Measurements from ENCODE around the gene CNTN6.

The CNTN6 gene

DNA sequence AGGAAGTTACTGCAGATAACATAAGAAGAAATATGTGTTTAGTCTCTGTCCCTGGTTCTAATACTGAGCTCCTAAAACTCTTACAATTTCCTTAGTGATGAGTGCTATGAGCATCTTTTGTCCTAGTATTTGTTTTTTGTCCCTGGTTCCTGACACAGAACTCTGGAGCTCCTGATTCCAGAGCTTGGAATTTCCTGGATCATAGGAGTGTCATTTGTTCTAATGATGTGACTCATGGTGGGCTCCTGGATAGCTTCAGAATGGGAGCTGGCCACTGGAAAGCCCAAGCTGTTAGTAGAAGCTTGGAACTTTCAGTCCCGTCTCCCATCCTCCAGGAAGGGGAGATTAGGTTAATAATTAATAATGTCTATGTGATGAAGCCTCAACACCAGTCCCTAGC is 98.2 kb downstream of the CNTN6 start:
- Histone ChIP-seq H3K23ac (ENCODE audit: low read depth, low read length, poor library complexity) (no peak overlapping the region), H2BK12ac (ENCODE audit: low read length) (no peak overlapping the region), H3K4ac (ENCODE audit: low read length) (no peak overlapping the region), H2AFZ (ENCODE audit: low read length) (no peak overlapping the region), H3K9me3 (replicated peaks in 1 of 2; ENCODE audit: control insufficient read depth in 2 of 2, insufficient read depth in 1 of 2, low read depth in 1 of 2, low read length in 2 of 2) (no peaks in the 10 kb centered on the region), H2AK5ac (ENCODE audit: low read depth, low read length) (no peak overlapping the region), H3K27ac (replicated peaks; ENCODE audit: low read length) (no peak overlapping the region), H3K4me1 (ENCODE audit: control insufficient read depth in 2 of 2, insufficient read depth in 1 of 2, low read depth in 1 of 2, low read length in 2 of 2) (peaks cover 0 to 5% of the 10 kb centered on the region in 2 donors), H3K9ac (ENCODE audit: low read depth, low read length, poor library complexity) (no peak overlapping the region), H2BK15ac (ENCODE audit: low read length) (no peak overlapping the region), H3K4me2 (ENCODE audit: insufficient read depth, low read length, poor library complexity, severe bottlenecking) (no peak overlapping the region), H3K27me3 (ENCODE audit: control insufficient read depth in 3 of 3, insufficient read depth in 3 of 3, low read depth in 1 of 3, low read length in 3 of 3) (no peaks in the 10 kb centered on the region), H2BK5ac (ENCODE audit: low read length) (no peak overlapping the region), H4K91ac (ENCODE audit: low read depth, low read length, poor library complexity) (no peak overlapping the region), H3K4me3 (ENCODE audit: low read length in 2 of 2) (no peak overlapping the region), H3K79me1 (ENCODE audit: low read depth, low read length) (no peaks in the 10 kb centered on the region), H3K36me3 (replicated peaks in 1 of 2; ENCODE audit: control insufficient read depth in 2 of 2, insufficient read depth in 2 of 2, low read length in 2 of 2) (no peaks in the 10 kb centered on the region), H4K8ac (ENCODE audit: low read depth, low read length) (no peak overlapping the region), H3K18ac (ENCODE audit: low read length) (no peak overlapping the region), H3K14ac (ENCODE audit: low read length) (no peak overlapping the region), H2BK120ac (ENCODE audit: low read depth, low read length) (no peak overlapping the region)
- no CpG with 5 or more reads among the region's 1 CpG for WGBS, 2 donors (ENCODE audit: extremely low coverage in 2 of 2, insufficient read length in 2 of 2, insufficient replicate concordance in 1 of 2)
- DNase-seq (ENCODE audit: low spot score), result no peak

DNA sequence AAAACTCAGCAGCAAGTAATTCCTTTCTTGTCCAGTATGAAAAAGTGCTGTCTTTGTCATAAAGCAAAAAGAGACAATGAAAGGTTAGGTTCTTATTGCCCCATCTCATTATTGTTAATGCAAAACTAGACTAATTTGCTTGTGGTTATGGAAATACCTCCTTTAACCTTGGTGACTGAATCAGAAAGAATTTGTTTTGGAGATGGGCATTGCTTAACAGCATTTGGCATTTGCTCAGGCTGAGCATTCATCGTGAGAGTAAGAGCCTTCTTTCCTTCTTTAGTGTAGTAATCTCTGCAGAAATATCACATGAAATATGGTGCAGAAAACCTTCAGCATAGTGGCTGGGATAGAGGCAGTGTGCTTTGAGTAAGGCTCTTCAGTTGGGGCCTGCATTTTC is 103.1 kb downstream of the CNTN6 start:
- Histone ChIP-seq H3K4ac (ENCODE audit: low read length) (no peak overlapping the region), H2BK5ac (ENCODE audit: low read length) (no peak overlapping the region), H2BK120ac (ENCODE audit: low read depth, low read length) (no peak overlapping the region), H3K9ac (ENCODE audit: low read depth, low read length, poor library complexity) (no peak overlapping the region), H3K14ac (ENCODE audit: low read length) (no peak overlapping the region), H2BK12ac (ENCODE audit: low read length) (no peak overlapping the region), H3K27ac (replicated peaks; ENCODE audit: low read length) (no peak overlapping the region), H3K18ac (ENCODE audit: low read length) (no peak overlapping the region), H3K36me3 (replicated peaks in 1 of 2; ENCODE audit: control insufficient read depth in 2 of 2, insufficient read depth in 2 of 2, low read length in 2 of 2) (no peaks in the 10 kb centered on the region), H4K91ac (ENCODE audit: low read depth, low read length, poor library complexity) (no peak overlapping the region), H2AFZ (ENCODE audit: low read length) (no peak overlapping the region), H3K9me3 (replicated peaks in 1 of 2; ENCODE audit: control insufficient read depth in 2 of 2, insufficient read depth in 1 of 2, low read depth in 1 of 2, low read length in 2 of 2) (no peaks in the 10 kb centered on the region), H4K8ac (ENCODE audit: low read depth, low read length) (no peak overlapping the region), H3K23ac (ENCODE audit: low read depth, low read length, poor library complexity) (no peak overlapping the region), H2AK5ac (ENCODE audit: low read depth, low read length) (no peak overlapping the region), H3K4me3 (ENCODE audit: low read length in 2 of 2) (no peak overlapping the region), H3K79me1 (ENCODE audit: low read depth, low read length) (no peaks in the 10 kb centered on the region), H3K27me3 (ENCODE audit: control insufficient read depth in 3 of 3, insufficient read depth in 3 of 3, low read depth in 1 of 3, low read length in 3 of 3) (no peaks in the 10 kb centered on the region), H2BK15ac (ENCODE audit: low read length) (no peak overlapping the region), H3K4me1 (ENCODE audit: control insufficient read depth in 2 of 2, insufficient read depth in 1 of 2, low read depth in 1 of 2, low read length in 2 of 2) (peaks cover 0 to 6% of the 10 kb centered on the region in 2 donors), H3K4me2 (ENCODE audit: insufficient read depth, low read length, poor library complexity, severe bottlenecking) (no peak overlapping the region)
- no CpG with 5 or more reads among the region's 1 CpG for WGBS, 2 donors (ENCODE audit: extremely low coverage in 2 of 2, insufficient read length in 2 of 2, insufficient replicate concordance in 1 of 2)
- DNase-seq (ENCODE audit: low spot score), result no peak

DNA sequence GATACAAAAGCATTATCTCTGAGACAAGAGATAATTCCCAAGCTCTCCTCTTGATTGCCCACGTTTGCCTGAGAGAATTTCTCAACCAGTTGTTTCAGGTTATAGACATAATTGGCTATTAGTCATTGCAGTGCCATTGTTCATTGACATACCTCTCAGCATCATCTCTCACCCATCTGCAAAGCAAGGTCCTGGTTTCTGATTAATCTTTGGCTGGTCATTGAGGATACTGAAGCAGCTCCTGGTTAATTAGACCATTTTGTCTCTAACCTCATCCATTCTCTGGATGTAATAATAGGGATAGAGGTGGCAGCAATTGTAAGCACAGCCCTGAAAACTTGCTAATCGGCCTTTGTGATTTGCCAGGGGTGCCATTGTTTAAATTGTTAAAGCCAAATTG is 104.2 kb downstream of the CNTN6 start:
- DNase-seq (ENCODE audit: low spot score), result peak; percentile 36
- no peak overlapping the region for H3K4me2 ChIP-seq (ENCODE audit: insufficient read depth, low read length, poor library complexity, severe bottlenecking)
- H3K18ac ChIP-seq (ENCODE audit: low read length), result no peak overlapping the region
- no peak overlapping the region for H2BK5ac ChIP-seq (ENCODE audit: low read length)
- no peak overlapping the region for H4K8ac ChIP-seq (ENCODE audit: low read depth, low read length)
- no peak overlapping the region for H2AFZ ChIP-seq (ENCODE audit: low read length)
- H3K9ac ChIP-seq (ENCODE audit: low read depth, low read length, poor library complexity), result no peak overlapping the region
- H3K4me1 ChIP-seq (ENCODE audit: control insufficient read depth in 2 of 2, insufficient read depth in 1 of 2, low read depth in 1 of 2, low read length in 2 of 2), result peaks cover 0 to 6% of the 10 kb centered on the region in 2 donors
- no peak overlapping the region for H2BK120ac ChIP-seq (ENCODE audit: low read depth, low read length)
- no peak overlapping the region for H3K4me3 ChIP-seq (ENCODE audit: low read length in 2 of 2)
- H3K36me3 ChIP-seq (replicated peaks in 1 of 2; ENCODE audit: control insufficient read depth in 2 of 2, insufficient read depth in 2 of 2, low read length in 2 of 2), result no peaks in the 10 kb centered on the region
- no peak overlapping the region for H2BK15ac ChIP-seq (ENCODE audit: low read length)
- no peaks in the 10 kb centered on the region for H3K27me3 ChIP-seq (ENCODE audit: control insufficient read depth in 3 of 3, insufficient read depth in 3 of 3, low read depth in 1 of 3, low read length in 3 of 3)
- peak overlapping the region; percentile 50 for H3K27ac ChIP-seq (replicated peaks; ENCODE audit: low read length)
- no CpG with 5 or more reads among the region's 2 CpGs for WGBS, 2 donors (ENCODE audit: extremely low coverage in 2 of 2, insufficient read length in 2 of 2, insufficient replicate concordance in 1 of 2)
- H3K79me1 ChIP-seq (ENCODE audit: low read depth, low read length), result no peaks in the 10 kb centered on the region
- no peak overlapping the region for H2BK12ac ChIP-seq (ENCODE audit: low read length)
- no peak overlapping the region for H2AK5ac ChIP-seq (ENCODE audit: low read depth, low read length)
- no peak overlapping the region for H4K91ac ChIP-seq (ENCODE audit: low read depth, low read length, poor library complexity)
- H3K14ac ChIP-seq (ENCODE audit: low read length), result no peak overlapping the region
- H3K9me3 ChIP-seq (replicated peaks in 1 of 2; ENCODE audit: control insufficient read depth in 2 of 2, insufficient read depth in 1 of 2, low read depth in 1 of 2, low read length in 2 of 2), result no peaks in the 10 kb centered on the region
- no peak overlapping the region for H3K4ac ChIP-seq (ENCODE audit: low read length)
- H3K23ac ChIP-seq (ENCODE audit: low read depth, low read length, poor library complexity), result no peak overlapping the region

DNA sequence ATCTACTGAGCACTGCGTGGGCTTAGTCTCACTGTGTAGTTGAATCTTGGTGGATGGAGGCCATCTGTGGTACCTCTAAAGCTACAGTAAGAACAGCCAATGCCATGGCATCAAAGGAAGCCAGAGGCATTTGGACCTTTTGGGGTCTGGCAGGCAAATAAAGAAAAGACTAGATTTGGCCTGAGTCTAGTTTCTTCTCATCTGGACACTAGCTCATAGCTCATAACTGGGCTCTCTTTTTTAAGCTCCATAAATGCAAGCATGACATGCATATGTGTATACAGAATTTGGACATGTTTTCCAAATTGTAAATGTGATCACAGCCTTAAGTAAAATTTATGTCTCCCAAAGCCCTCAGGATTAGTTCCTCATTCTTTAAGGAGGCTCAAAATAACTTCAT is 107.5 kb downstream of the CNTN6 start:
- H4K91ac ChIP-seq (ENCODE audit: low read depth, low read length, poor library complexity), result no peak overlapping the region
- no peak overlapping the region for H3K4me2 ChIP-seq (ENCODE audit: insufficient read depth, low read length, poor library complexity, severe bottlenecking)
- H4K8ac ChIP-seq (ENCODE audit: low read depth, low read length), result no peak overlapping the region
- no peak overlapping the region for H2AFZ ChIP-seq (ENCODE audit: low read length)
- H2BK15ac ChIP-seq (ENCODE audit: low read length), result no peak overlapping the region
- no peaks in the 10 kb centered on the region for H3K27me3 ChIP-seq (ENCODE audit: control insufficient read depth in 3 of 3, insufficient read depth in 3 of 3, low read depth in 1 of 3, low read length in 3 of 3)
- H3K14ac ChIP-seq (ENCODE audit: low read length), result no peak overlapping the region
- no peaks in the 10 kb centered on the region for H3K36me3 ChIP-seq (replicated peaks in 1 of 2; ENCODE audit: control insufficient read depth in 2 of 2, insufficient read depth in 2 of 2, low read length in 2 of 2)
- no peak overlapping the region for H2AK5ac ChIP-seq (ENCODE audit: low read depth, low read length)
- no peak for DNase-seq (ENCODE audit: low spot score)
- H2BK120ac ChIP-seq (ENCODE audit: low read depth, low read length), result no peak overlapping the region
- H3K9ac ChIP-seq (ENCODE audit: low read depth, low read length, poor library complexity), result no peak overlapping the region
- H2BK12ac ChIP-seq (ENCODE audit: low read length), result no peak overlapping the region
- H3K4me3 ChIP-seq (ENCODE audit: low read length in 2 of 2), result no peak overlapping the region
- peaks cover 0 to 6% of the 10 kb centered on the region in 2 donors for H3K4me1 ChIP-seq (ENCODE audit: control insufficient read depth in 2 of 2, insufficient read depth in 1 of 2, low read depth in 1 of 2, low read length in 2 of 2)
- H3K9me3 ChIP-seq (replicated peaks in 1 of 2; ENCODE audit: control insufficient read depth in 2 of 2, insufficient read depth in 1 of 2, low read depth in 1 of 2, low read length in 2 of 2), result no peaks in the 10 kb centered on the region
- no peaks in the 10 kb centered on the region for H3K79me1 ChIP-seq (ENCODE audit: low read depth, low read length)
- no CpG with 5 or more reads among the region's 1 CpG for WGBS, 2 donors (ENCODE audit: extremely low coverage in 2 of 2, insufficient read length in 2 of 2, insufficient replicate concordance in 1 of 2)
- H3K23ac ChIP-seq (ENCODE audit: low read depth, low read length, poor library complexity), result no peak overlapping the region
- no peak overlapping the region for H3K4ac ChIP-seq (ENCODE audit: low read length)
- no peak overlapping the region for H3K18ac ChIP-seq (ENCODE audit: low read length)
- H2BK5ac ChIP-seq (ENCODE audit: low read length), result no peak overlapping the region
- H3K27ac ChIP-seq (replicated peaks; ENCODE audit: low read length), result no peak overlapping the region
